HEK293 (cell line): ENCODE measurements around the gene COL5A3.

Experiments
- CTCF ChIA-PET: fragments of 350-600 bp; formaldehyde crosslinking; extraction: SDS; loops from one replicate; lab custom pipeline; 2021; ENCODE audit warnings: antibody characterized with exemption; lab: Yijun Ruan, JAX
- POLR2A ChIA-PET: fragments of 300-600 bp; formaldehyde crosslinking; extraction: SDS; loops from one replicate; lab custom pipeline; 2020; ENCODE audit warnings: antibody characterized with exemption, inconsistent platforms; lab: Yijun Ruan, JAX
- H3K27ac ChIP-seq: fragments of 200-500 bp; sonication (Bioruptor generic); 2 replicates; pipeline ENCODE4 v1.5.1; 2014; ENCODE audit warnings: low read depth, low read length, control low read depth, inconsistent platforms; ENCODE audit errors: extremely low read depth
- H3K36me3 ChIP-seq, 2 experiments: fragments of 200-500 bp in 1 of 2; sonication (Bioruptor generic) in 1 of 2; 1 replicate in 1 of 2; 2 replicates in 1 of 2; pipeline ENCODE4 v1.5.1; 2014 to 2017; ENCODE audit warnings: inconsistent platforms in 2 of 2, low read length in 2 of 2; ENCODE audit not compliant: control insufficient read depth in 2 of 2, insufficient read depth in 1 of 2
- H3K4me1 ChIP-seq: fragments of 200-500 bp; sonication (Bioruptor generic); 2 replicates; pipeline ENCODE4 v1.5.1; 2014; ENCODE audit warnings: mild to moderate bottlenecking, low read length, inconsistent platforms; ENCODE audit not compliant: control insufficient read depth, insufficient read depth
- H3K4me3 ChIP-seq: 2 replicates; pipeline ENCODE4 v1.5.1; 2011; ENCODE audit warnings: low read depth, mild to moderate bottlenecking, control low read depth, low read length, moderate library complexity
- H3K9me3 ChIP-seq: fragments of 200-500 bp; sonication (Bioruptor generic); 2 replicates; pipeline ENCODE4 v1.5.1; 2014; ENCODE audit warnings: low read depth, low read length, inconsistent platforms; ENCODE audit not compliant: control insufficient read depth, insufficient read depth
- GLIS1 ChIP-seq: fragments of 450-650 bp; formaldehyde crosslinking; IDR thresholded peaks from 2 replicates; pipeline ENCODE4 v1.5.1; 2016; ENCODE audit warnings: missing biosample characterization, missing genetic modification characterization
- KLF16 ChIP-seq: fragments of 450-650 bp; formaldehyde crosslinking; IDR thresholded peaks from 2 replicates; pipeline ENCODE4 v1.5.1; 2017; ENCODE audit warnings: missing biosample characterization, missing genetic modification characterization
- MZF1 ChIP-seq: fragments of 450-650 bp; formaldehyde crosslinking; IDR thresholded peaks from 2 replicates; pipeline ENCODE4 v1.5.1; 2017; ENCODE audit warnings: missing biosample characterization, missing genetic modification characterization, borderline replicate concordance
- REPIN1 ChIP-seq: fragments of 450-650 bp; formaldehyde crosslinking; IDR thresholded peaks from 2 replicates; pipeline ENCODE4 v1.5.1; 2017; ENCODE audit warnings: missing biosample characterization, missing genetic modification characterization, low read depth
- SETDB1 ChIP-seq: IDR thresholded peaks from one replicate; pipeline ENCODE4 v1.6.1; 2017; ENCODE audit warnings: mild to moderate bottlenecking, low read length, moderate library complexity, mixed read lengths; ENCODE audit not compliant: insufficient read length
- WT1 ChIP-seq: fragments of 450-650 bp; formaldehyde crosslinking; IDR thresholded peaks from 2 replicates; pipeline ENCODE4 v1.5.1; 2016; ENCODE audit warnings: missing biosample characterization, missing genetic modification characterization
- ZBTB48 ChIP-seq: fragments of 450-650 bp; formaldehyde crosslinking; IDR thresholded peaks from 2 replicates; pipeline ENCODE4 v1.5.1; 2016; ENCODE audit warnings: missing biosample characterization, missing genetic modification characterization
- ZNF138 ChIP-seq: fragments of 450-650 bp; formaldehyde crosslinking; IDR thresholded peaks from 2 replicates; pipeline ENCODE4 v1.5.1; 2016; ENCODE audit warnings: missing biosample characterization, missing genetic modification characterization, borderline replicate concordance
- ZNF16 ChIP-seq: fragments of 450-650 bp; formaldehyde crosslinking; IDR thresholded peaks from 2 replicates; pipeline ENCODE4 v1.5.1; 2016; ENCODE audit warnings: low read depth, missing biosample characterization, missing genetic modification characterization
- ZNF175 ChIP-seq: fragments of 450-650 bp; formaldehyde crosslinking; IDR thresholded peaks from 2 replicates; pipeline ENCODE4 v1.5.1; 2016; ENCODE audit warnings: missing biosample characterization, missing genetic modification characterization
- ZNF202 ChIP-seq: fragments of 450-650 bp; formaldehyde crosslinking; IDR thresholded peaks from 2 replicates; pipeline ENCODE4 v1.5.1; 2016; ENCODE audit warnings: missing biosample characterization, missing genetic modification characterization, borderline replicate concordance
- ZNF211 ChIP-seq: fragments of 450-650 bp; formaldehyde crosslinking; IDR thresholded peaks from 2 replicates; pipeline ENCODE4 v1.5.1; 2016; ENCODE audit warnings: low read depth, missing biosample characterization, missing genetic modification characterization
- ZNF214 ChIP-seq: fragments of 450-650 bp; formaldehyde crosslinking; IDR thresholded peaks from 2 replicates; pipeline ENCODE4 v1.5.1; 2017; ENCODE audit warnings: missing biosample characterization, mild to moderate bottlenecking, missing genetic modification characterization, borderline replicate concordance
- ZNF239 ChIP-seq: fragments of 450-650 bp; formaldehyde crosslinking; IDR thresholded peaks from 2 replicates; pipeline ENCODE4 v1.5.1; 2016; ENCODE audit warnings: missing biosample characterization, missing genetic modification characterization
- ZNF335 ChIP-seq: fragments of 450-650 bp; formaldehyde crosslinking; conservative IDR thresholded peaks from 2 replicates; pipeline ENCODE4 v1.5.1; 2016; ENCODE audit warnings: missing biosample characterization, missing genetic modification characterization
- ZNF366 ChIP-seq: fragments of 450-650 bp; formaldehyde crosslinking; conservative IDR thresholded peaks from 2 replicates; pipeline ENCODE4 v1.5.1; 2016; ENCODE audit warnings: missing biosample characterization, missing genetic modification characterization
- ZNF404 ChIP-seq: fragments of 450-650 bp; formaldehyde crosslinking; IDR thresholded peaks from 2 replicates; pipeline ENCODE4 v1.5.1; 2017; ENCODE audit warnings: missing biosample characterization, missing genetic modification characterization
- ZNF501 ChIP-seq: fragments of 450-650 bp; formaldehyde crosslinking; IDR thresholded peaks from 2 replicates; pipeline ENCODE4 v1.5.1; 2016; ENCODE audit warnings: missing biosample characterization, missing genetic modification characterization
- ZNF785 ChIP-seq: fragments of 450-650 bp; formaldehyde crosslinking; IDR thresholded peaks from 2 replicates; pipeline ENCODE4 v1.5.1; 2016; ENCODE audit warnings: missing biosample characterization, missing genetic modification characterization
- ZNF791 ChIP-seq: fragments of 450-650 bp; formaldehyde crosslinking; IDR thresholded peaks from 2 replicates; pipeline ENCODE4 v1.5.1; 2016; ENCODE audit warnings: missing biosample characterization, missing genetic modification characterization
- TF ChIP-seq, protein P1 (sequence below): fragments of 450-650 bp; formaldehyde crosslinking; IDR thresholded peaks from 2 replicates; pipeline ENCODE4 v1.5.1; 2017; ENCODE audit warnings: missing biosample characterization, missing genetic modification characterization
- TF ChIP-seq, protein P2 (sequence below): fragments of 450-650 bp; formaldehyde crosslinking; IDR thresholded peaks from 2 replicates; pipeline ENCODE4 v1.5.1; 2016; ENCODE audit warnings: missing biosample characterization, missing genetic modification characterization
- TF ChIP-seq, protein P3 (sequence below): fragments of 450-650 bp; formaldehyde crosslinking; IDR thresholded peaks from 2 replicates; pipeline ENCODE4 v1.5.1; 2017; ENCODE audit warnings: missing biosample characterization, missing genetic modification characterization

Gene COL5A3

DNA sequence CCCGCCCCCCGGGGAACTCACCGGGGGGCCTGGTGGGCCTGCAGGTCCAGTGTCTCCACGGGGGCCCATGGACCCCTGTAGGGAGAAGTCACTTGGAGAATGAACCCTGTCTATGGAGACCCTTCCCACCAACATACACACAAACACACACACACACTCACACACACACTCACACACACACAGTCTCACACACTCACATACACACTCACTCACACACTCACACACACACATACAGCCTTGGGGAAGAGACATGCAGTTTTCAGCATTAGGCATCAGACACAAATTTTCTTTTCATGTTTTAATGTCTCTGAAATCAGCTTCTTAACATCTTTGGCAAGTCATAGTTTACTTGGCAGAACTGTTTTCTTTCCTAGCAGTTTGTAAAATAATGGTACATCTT is 43.0 kb downstream of the COL5A3 start (continued):
- TF ChIP-seq, protein P1, sequence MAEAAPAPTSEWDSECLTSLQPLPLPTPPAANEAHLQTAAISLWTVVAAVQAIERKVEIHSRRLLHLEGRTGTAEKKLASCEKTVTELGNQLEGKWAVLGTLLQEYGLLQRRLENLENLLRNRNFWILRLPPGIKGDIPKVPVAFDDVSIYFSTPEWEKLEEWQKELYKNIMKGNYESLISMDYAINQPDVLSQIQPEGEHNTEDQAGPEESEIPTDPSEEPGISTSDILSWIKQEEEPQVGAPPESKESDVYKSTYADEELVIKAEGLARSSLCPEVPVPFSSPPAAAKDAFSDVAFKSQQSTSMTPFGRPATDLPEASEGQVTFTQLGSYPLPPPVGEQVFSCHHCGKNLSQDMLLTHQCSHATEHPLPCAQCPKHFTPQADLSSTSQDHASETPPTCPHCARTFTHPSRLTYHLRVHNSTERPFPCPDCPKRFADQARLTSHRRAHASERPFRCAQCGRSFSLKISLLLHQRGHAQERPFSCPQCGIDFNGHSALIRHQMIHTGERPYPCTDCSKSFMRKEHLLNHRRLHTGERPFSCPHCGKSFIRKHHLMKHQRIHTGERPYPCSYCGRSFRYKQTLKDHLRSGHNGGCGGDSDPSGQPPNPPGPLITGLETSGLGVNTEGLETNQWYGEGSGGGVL (tag by site-specific recombination), result 0 out of 2 replicates have a peak, but pooled peaks have one; percentile 26
- no peak for TF ChIP-seq WT1 (tag by site-specific recombination)
- TF ChIP-seq KLF16, result no peak
- no peak for TF ChIP-seq ZNF404 (tag by site-specific recombination)
- TF ChIP-seq ZNF501 (tag by site-specific recombination), result no peak
- no peak for TF ChIP-seq ZNF138
- no peak for TF ChIP-seq ZNF239 (tag by site-specific recombination)
- peak; percentile 50; the same call in 1 of the 2 replicates for TF ChIP-seq GLIS1 (tag by site-specific recombination)
- no peak for TF ChIP-seq ZNF214 (tag by site-specific recombination)
- TF ChIP-seq ZNF785 (tag by site-specific recombination), result peak; percentile 32; the same call in 1 of the 2 replicates
- no peak for TF ChIP-seq ZNF791
- TF ChIP-seq ZNF366 (tag by site-specific recombination), result no peak
- no peak for TF ChIP-seq ZNF16
- TF ChIP-seq ZNF211 (tag by site-specific recombination), result no peak
- no peak for TF ChIP-seq REPIN1 (tag by site-specific recombination)
- no peak for TF ChIP-seq ZNF175 (tag by site-specific recombination)
- TF ChIP-seq ZBTB48 (tag by site-specific recombination), result no peak
- TF ChIP-seq ZNF335 (tag by site-specific recombination), result no peak
- no peak for TF ChIP-seq ZNF202
- TF ChIP-seq MZF1 (tag by site-specific recombination), result no peak
- TF ChIP-seq, protein P2, sequence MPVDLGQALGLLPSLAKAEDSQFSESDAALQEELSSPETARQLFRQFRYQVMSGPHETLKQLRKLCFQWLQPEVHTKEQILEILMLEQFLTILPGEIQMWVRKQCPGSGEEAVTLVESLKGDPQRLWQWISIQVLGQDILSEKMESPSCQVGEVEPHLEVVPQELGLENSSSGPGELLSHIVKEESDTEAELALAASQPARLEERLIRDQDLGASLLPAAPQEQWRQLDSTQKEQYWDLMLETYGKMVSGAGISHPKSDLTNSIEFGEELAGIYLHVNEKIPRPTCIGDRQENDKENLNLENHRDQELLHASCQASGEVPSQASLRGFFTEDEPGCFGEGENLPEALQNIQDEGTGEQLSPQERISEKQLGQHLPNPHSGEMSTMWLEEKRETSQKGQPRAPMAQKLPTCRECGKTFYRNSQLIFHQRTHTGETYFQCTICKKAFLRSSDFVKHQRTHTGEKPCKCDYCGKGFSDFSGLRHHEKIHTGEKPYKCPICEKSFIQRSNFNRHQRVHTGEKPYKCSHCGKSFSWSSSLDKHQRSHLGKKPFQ (tag by site-specific recombination), result peak; percentile 31; the same call in 1 of the 2 replicates
- TF ChIP-seq, protein P3, sequence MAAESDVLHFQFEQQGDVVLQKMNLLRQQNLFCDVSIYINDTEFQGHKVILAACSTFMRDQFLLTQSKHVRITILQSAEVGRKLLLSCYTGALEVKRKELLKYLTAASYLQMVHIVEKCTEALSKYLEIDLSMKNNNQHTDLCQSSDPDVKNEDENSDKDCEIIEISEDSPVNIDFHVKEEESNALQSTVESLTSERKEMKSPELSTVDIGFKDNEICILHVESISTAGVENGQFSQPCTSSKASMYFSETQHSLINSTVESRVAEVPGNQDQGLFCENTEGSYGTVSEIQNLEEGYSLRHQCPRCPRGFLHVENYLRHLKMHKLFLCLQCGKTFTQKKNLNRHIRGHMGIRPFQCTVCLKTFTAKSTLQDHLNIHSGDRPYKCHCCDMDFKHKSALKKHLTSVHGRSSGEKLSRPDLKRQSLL (tag by site-specific recombination), result no peak

DNA sequence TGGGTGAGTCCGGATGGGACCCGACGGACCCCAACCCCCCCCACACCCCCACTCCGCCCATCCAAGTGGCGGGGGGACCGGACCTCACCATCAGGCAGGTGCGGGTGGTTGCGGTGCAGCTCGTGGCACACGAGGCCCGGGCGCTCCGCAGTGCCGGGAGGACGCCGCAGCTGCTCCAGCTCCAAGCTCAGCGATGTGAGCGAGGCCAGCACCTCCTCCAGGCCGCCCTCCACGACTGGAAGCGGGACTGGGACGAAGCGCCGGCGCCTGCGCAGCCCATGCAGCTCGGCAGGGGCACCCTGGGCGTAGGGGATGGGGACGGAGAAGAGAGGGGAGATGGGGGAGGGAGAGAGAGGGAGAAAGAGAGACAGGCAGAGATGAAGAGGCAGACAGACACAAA is 43.9 kb downstream of the COL5A3 start:
- CTCF ChIA-PET, result no interaction called here
- Histone ChIP-seq H3K4me1 (peaks cover 2% of the 10 kb centered on the region; the same call in 1 of the 2 replicates), H3K27ac (no peak overlapping the region), H3K9me3 (no peaks in the 10 kb centered on the region), H3K4me3 (no peak overlapping the region)
- no peak for TF ChIP-seq SETDB1
- TF ChIP-seq, protein P3 (tag by site-specific recombination), result peak; percentile 52; the same call in 1 of the 2 replicates
- TF ChIP-seq, all 188 proteins: peak for 1
- POLR2A ChIA-PET, result no interaction called here
- H3K36me3 ChIP-seq, result no peaks in the 10 kb centered on the region
